ENCODE measurements around the gene IL2RG.

GRCh38 chrX:71068044-71068918 is 43.1 kb downstream of the IL2RG start, which contains the start of gene SNX12:
- TF ChIP-seq POLR2AphosphoS5 (IDR thresholded peaks at IDR 0.05; ENCODE audit: low read depth, low read length) (peak; percentile 60), REST (IDR thresholded peaks at IDR 0.05; ENCODE audit: insufficient read depth in 1 of 2, low read depth in 2 of 2, low read length in 2 of 2) (0 out of 4 replicates have a peak, but pooled peaks of 1 of the 2 experiments have one; percentile 17)
